HFFc6 (cell line): ENCODE measurements around the gene NRXN2. TPM values are rescaled to one million over a fixed set of nuclear protein-coding genes. Genes with fewer than 3 reads are reported as not detected.

Source experiments
- DNase-seq: peaks from one replicate; pipeline ENCODE4 v3.0.0-alpha.2; 2018
- H3K27ac Mint-ChIP-seq: 2 replicates; pipeline ENCODE4 v1.8.0; 2020; ENCODE audit warnings: mild to moderate bottlenecking, mixed read lengths
- H3K27me3 Mint-ChIP-seq: 2 replicates; pipeline ENCODE4 v1.8.0; 2021; ENCODE audit warnings: mild to moderate bottlenecking, moderate library complexity, mixed read lengths; ENCODE audit not compliant: insufficient read depth
- H3K36me3 Mint-ChIP-seq: 2 replicates; pipeline ENCODE4 v1.8.0; 2021; ENCODE audit warnings: low read depth, mixed read lengths
- H3K4me1 Mint-ChIP-seq: 2 replicates; pipeline ENCODE4 v1.8.0; 2020; ENCODE audit warnings: low read depth, mixed read lengths
- H3K4me3 Mint-ChIP-seq: 2 replicates; pipeline ENCODE4 v1.8.0; 2020; ENCODE audit warnings: mild to moderate bottlenecking, moderate library complexity, mixed read lengths
- H3K9me3 Mint-ChIP-seq: 2 replicates; pipeline ENCODE4 v1.8.0; 2020; ENCODE audit warnings: mild to moderate bottlenecking, mixed read lengths
- total RNA-seq, 6 experiments: library from RNA; stranded (reverse); fragmentation: NEBNext Ultra II Directional; extraction: Animal tissue kit (Norgen Biotek cat#: 25700); gene quantifications; 2 replicates in 1 of 6; 3 replicates in 5 of 6; pipeline ENCODE4 v1.2.3, GENCODE V29; 2021
- TF ChIP-seq, protein P1 (sequence below): fragments of 200-600 bp; sonication (generic); IDR thresholded peaks from 2 replicates; pipeline ENCODE4 v1.5.0; 2021; ENCODE audit warnings: antibody characterized with exemption, mild to moderate bottlenecking

NRXN2 gene
- total RNA-seq, 6 experiments from 2014 or later = 0.14 to 0.51 (median 0.31) TPM; not detected in 1

DNA sequence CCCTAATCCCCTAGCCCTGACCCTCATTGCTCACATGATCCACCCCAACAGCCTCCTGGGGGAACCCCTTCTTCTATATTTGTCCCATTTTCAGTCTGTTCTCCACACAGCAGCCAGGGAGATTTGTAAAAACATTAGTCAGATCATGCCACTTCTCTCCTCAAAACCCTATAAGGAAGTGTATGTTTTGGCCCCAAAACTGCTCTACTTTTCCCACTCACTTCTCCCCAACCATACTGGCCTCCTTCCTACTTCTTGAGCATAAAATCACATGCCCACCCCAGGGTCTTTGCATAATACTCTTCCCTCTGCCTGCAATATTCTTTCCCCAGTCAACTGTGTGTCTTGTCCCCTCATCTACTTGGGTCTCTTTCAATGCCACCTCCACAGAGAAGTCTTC lies 136.6 kb downstream of the NRXN2 start:
- no peak overlapping the region for H3K27ac Mint-ChIP-seq
- H3K9me3 Mint-ChIP-seq = peaks cover 12% of the 10 kb centered on the region
- TF ChIP-seq, protein P1, sequence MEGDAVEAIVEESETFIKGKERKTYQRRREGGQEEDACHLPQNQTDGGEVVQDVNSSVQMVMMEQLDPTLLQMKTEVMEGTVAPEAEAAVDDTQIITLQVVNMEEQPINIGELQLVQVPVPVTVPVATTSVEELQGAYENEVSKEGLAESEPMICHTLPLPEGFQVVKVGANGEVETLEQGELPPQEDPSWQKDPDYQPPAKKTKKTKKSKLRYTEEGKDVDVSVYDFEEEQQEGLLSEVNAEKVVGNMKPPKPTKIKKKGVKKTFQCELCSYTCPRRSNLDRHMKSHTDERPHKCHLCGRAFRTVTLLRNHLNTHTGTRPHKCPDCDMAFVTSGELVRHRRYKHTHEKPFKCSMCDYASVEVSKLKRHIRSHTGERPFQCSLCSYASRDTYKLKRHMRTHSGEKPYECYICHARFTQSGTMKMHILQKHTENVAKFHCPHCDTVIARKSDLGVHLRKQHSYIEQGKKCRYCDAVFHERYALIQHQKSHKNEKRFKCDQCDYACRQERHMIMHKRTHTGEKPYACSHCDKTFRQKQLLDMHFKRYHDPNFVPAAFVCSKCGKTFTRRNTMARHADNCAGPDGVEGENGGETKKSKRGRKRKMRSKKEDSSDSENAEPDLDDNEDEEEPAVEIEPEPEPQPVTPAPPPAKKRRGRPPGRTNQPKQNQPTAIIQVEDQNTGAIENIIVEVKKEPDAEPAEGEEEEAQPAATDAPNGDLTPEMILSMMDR = no peak
- H3K36me3 Mint-ChIP-seq = no peaks in the 10 kb centered on the region; the same call in none of the 2 replicates
- peaks cover 28% of the 10 kb centered on the region for H3K27me3 Mint-ChIP-seq
- peaks cover 5% of the 10 kb centered on the region; the same call in 1 of the 2 replicates for H3K4me1 Mint-ChIP-seq
- H3K4me3 Mint-ChIP-seq = no peak overlapping the region
- no peak for DNase-seq

DNA sequence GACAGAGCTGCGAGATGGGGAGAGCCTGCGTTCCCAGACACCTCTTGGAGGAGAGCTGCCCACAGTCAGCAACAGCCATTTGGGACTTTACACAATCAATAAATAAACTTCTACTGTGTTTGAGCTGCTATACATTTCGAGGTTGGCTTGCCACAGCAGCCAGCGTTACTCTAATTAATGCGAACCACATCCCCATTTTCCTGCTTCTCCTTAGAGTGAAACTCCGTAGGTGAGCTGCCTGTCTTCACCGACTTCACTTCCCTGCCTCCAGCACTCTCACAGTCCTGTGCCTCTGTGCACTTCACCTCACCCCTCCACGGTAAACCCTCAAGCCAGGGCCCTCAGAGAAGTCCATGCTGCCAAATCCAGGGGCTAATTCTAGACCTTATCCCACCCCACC lies 137.8 kb downstream of the NRXN2 start:
- TF ChIP-seq, protein P1 = no peak

DNA sequence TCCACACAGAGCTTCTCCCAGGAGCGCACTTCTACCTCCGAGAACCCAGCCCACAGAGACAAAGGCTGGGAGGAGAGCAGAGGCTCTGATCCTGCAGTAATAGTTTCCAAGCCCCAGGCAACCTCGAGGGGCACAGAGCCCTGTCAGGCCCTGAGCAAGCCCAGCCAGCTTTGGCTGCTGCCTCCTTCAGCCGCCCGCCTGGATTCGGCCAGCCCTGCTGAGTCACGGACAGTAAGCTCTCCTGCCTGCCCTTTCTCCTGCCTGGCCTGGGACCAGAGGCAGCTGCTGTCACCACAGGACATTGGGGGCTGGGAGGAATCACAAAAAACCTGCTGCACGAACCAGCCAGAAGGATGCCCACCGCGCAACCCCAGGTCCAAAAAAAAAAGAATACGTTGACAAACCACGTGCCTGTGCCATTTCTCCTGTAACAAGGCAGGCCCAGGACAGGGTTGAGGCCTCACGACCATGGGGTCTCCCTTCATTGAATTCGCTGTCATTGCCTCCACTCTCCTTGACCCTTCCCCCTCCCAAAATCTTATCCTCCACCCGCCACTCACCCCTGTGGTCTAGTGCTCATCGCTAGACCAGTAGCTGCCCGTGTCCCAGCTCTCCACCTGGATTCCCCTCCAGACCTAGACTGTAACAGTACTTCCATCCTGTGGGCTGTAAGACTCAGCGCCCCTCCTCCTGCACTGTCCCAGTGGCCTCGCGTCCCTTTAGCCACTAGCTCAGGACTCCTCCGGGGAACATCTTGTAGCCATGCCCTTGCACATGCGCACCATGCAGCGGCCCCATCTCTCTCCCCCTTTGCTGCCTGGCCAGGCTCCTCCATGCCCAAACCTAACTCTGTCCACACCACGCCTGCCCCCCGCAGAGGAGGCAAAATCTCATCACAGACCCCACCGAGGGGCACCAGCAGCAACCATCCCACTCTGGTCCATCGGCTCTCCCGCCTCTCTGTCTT lies 139.4 kb downstream of the NRXN2 start:
- H3K27me3 Mint-ChIP-seq = peaks cover 43% of the 10 kb centered on the region
- peaks cover 9% of the 10 kb centered on the region for H3K9me3 Mint-ChIP-seq
- H3K4me1 Mint-ChIP-seq = peaks cover 5% of the 10 kb centered on the region; the same call in 1 of the 2 replicates
- no peaks in the 10 kb centered on the region; the same call in 1 of the 2 replicates for H3K36me3 Mint-ChIP-seq
- H3K27ac Mint-ChIP-seq = no peak overlapping the region
- H3K4me3 Mint-ChIP-seq = no peak overlapping the region
- DNase-seq = peak; percentile 17
- TF ChIP-seq, protein P1 = no peak

More for the DNA sequence above, 137.8 kb downstream of the NRXN2 start:
- no peak overlapping the region for H3K27ac Mint-ChIP-seq
- no peaks in the 10 kb centered on the region; the same call in none of the 2 replicates for H3K36me3 Mint-ChIP-seq
- H3K4me3 Mint-ChIP-seq = no peak overlapping the region
- peaks cover 5% of the 10 kb centered on the region; the same call in 1 of the 2 replicates for H3K4me1 Mint-ChIP-seq
- H3K27me3 Mint-ChIP-seq = peaks cover 34% of the 10 kb centered on the region
- peaks cover 12% of the 10 kb centered on the region for H3K9me3 Mint-ChIP-seq
- no peak for DNase-seq

DNA sequence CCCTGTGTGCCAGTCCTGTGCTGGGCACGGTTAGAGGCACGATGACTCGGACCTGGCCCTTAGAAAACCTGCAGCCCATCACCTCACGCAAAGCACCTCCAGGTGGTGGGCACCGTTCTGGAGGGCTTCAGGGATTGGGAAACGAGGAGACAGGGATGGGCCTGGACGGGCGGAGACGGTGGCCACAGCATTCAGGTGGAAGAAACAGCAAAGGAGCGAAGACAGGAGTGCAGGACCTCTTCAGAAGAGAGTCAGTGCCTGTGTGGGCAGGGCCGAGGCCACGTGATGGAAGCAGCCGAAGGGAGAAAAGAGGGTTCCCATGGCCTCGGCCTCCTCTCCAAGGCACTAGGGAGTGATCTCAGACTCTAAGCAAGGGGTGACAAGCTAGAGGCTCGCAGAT lies 140.1 kb downstream of the NRXN2 start:
- Mint-ChIP-seq H3K27me3 (peaks cover 44% of the 10 kb centered on the region), H3K27ac (no peak overlapping the region), H3K4me3 (no peak overlapping the region), H3K36me3 (no peaks in the 10 kb centered on the region), H3K4me1 (peaks cover 5% of the 10 kb centered on the region; the same call in 1 of the 2 replicates), H3K9me3 (peaks cover 2% of the 10 kb centered on the region)
- TF ChIP-seq, protein P1 = no peak
- no peak for DNase-seq

DNA sequence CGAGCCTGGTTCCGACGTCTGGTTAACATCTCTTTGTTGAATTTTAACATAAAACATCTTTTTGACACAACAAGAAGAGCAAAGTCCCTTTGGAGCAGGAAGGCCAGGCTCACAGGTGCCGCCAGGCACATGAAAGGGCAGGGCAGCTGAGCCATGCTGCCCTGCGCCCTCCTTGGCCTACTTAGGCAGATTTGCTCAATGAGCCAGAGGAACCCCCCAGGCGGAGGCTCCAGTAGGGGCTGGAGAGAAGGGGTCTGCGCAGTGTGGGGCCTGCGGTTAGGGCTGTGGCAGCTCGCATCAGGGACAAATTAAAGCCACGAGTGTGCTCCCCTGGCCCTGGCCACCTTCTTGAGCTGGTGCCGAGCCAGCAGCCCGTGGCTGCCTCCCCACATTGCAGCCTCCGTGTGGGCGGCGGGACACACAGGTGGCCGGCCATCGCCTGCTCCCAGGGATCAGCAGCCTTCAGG lies 141.9 kb downstream of the NRXN2 start:
- no peak overlapping the region for H3K27ac Mint-ChIP-seq
- TF ChIP-seq, protein P1 = no peak
- DNase-seq = no peak
- H3K4me3 Mint-ChIP-seq = no peak overlapping the region
- peaks cover 44% of the 10 kb centered on the region for H3K27me3 Mint-ChIP-seq
- H3K36me3 Mint-ChIP-seq = no peaks in the 10 kb centered on the region
- H3K4me1 Mint-ChIP-seq = peaks cover 5% of the 10 kb centered on the region; the same call in 1 of the 2 replicates
- H3K9me3 Mint-ChIP-seq = no peaks in the 10 kb centered on the region
